A549 (cell line): ENCODE measurements around the gene ATP5F1D. TPM values are rescaled to one million over a fixed set of nuclear protein-coding genes. Genes with fewer than 3 reads are reported as not detected.

Experiments used
- ATAC-seq, 2 experiments: fragments of 200-7000 bp in 1 of 2; fragments of >200 bp in 1 of 2; cut with Nextera tagmentation in 1 of 2; cut with Tn5 transposase in 1 of 2; 3 replicates each; pipeline versions ENCODE4 v1.8.0 to v1.9.1; 2018 to 2020; ENCODE audit warnings: mild to moderate bottlenecking in 1 of 2, moderate library complexity in 1 of 2
- CTCF ChIA-PET: fragments of 300-600 bp; sonication (Branson Sonifier 250); formaldehyde crosslinking; extraction: SDS; loops from one replicate; lab custom pipeline; 2021; ENCODE audit warnings: antibody characterized with exemption, inconsistent platforms; lab: Yijun Ruan, JAX
- POLR2A ChIA-PET: fragments of 350-600 bp; formaldehyde crosslinking; extraction: SDS; loops from one replicate; lab custom pipeline; 2021; ENCODE audit warnings: antibody characterized with exemption, inconsistent platforms; lab: Yijun Ruan, JAX
- DNase-seq, 2 experiments: peaks; one replicate each; pipeline versions ENCODE4 v3.0.0 to v3.0.0-alpha.2; 2011 to 2016; ENCODE audit warnings: low read depth in 1 of 2, low spot score in 1 of 2
- FAIRE-seq: peaks from 2 replicates; lab custom pipeline; 2011; peaks lifted over from hg19 to GRCh38; lab: Jason Lieb, UNC
- H3K27ac ChIP-seq, 2 experiments: fragments of >200 bp; sonication (Bioruptor Twin); formaldehyde crosslinking; 3 replicates each; pipeline ENCODE4 v1.5.1; 2016 to 2017
- H3K4me1 ChIP-seq: fragments of >200 bp; sonication (Bioruptor Twin); formaldehyde crosslinking; 3 replicates; pipeline ENCODE4 v1.6.1; 2016
- H3K4me2 ChIP-seq: fragments of >200 bp; sonication (Bioruptor Twin); formaldehyde crosslinking; 3 replicates; pipeline ENCODE4 v1.6.1; 2016
- H3K4me3 ChIP-seq: fragments of >200 bp; sonication (Bioruptor Twin); formaldehyde crosslinking; 3 replicates; pipeline ENCODE4 v1.5.1; 2016
- H3K9me3 ChIP-seq: fragments of >200 bp; sonication (Bioruptor Twin); formaldehyde crosslinking; 3 replicates; pipeline ENCODE4 v1.6.1; 2016
- BCL3 ChIP-seq: fragments of >200 bp; sonication (Bioruptor Twin); formaldehyde crosslinking; IDR thresholded peaks from 3 replicates; pipeline ENCODE4 v1.6.1; 2016
- CEBPB ChIP-seq, 2 experiments: fragments of >200 bp in 1 of 2; sonication (Bioruptor Twin) in 1 of 2; formaldehyde crosslinking in 1 of 2; IDR thresholded peaks; 2 replicates each; pipeline ENCODE4 v1.6.1; 2012 to 2016
- ELK1 ChIP-seq: fragments of 150-350 bp; IDR thresholded peaks from 2 replicates; pipeline ENCODE4 v1.6.1; 2014; ENCODE audit warnings: low read depth, mild to moderate bottlenecking, low read length
- FOSL2 ChIP-seq, 2 experiments: fragments of 450-650 bp in 1 of 2; fragments of >200 bp in 1 of 2; sonication (Bioruptor Twin) in 1 of 2; formaldehyde crosslinking; IDR thresholded peaks; 2 replicates each; pipeline versions ENCODE4 v1.5.0 to v1.6.1; 2016 to 2020; ENCODE audit warnings: mild to moderate bottlenecking in 1 of 2, moderate library complexity in 1 of 2
- HEYL ChIP-seq: fragments of 250-450 bp; sonication (Bioruptor Pico); IDR thresholded peaks from 2 replicates; pipeline ENCODE4 v1.8.0; 2021; ENCODE audit warnings: mild to moderate bottlenecking, moderate library complexity
- JUN ChIP-seq, 2 experiments: fragments of >200 bp; sonication (Bioruptor Twin); formaldehyde crosslinking; IDR thresholded peaks; 2 replicates in 1 of 2; 3 replicates in 1 of 2; pipeline ENCODE4 v1.6.1; 2016 to 2017
- KDM1A ChIP-seq: fragments of 200-600 bp; sonication (generic); IDR thresholded peaks from 2 replicates; pipeline ENCODE4 v1.6.1; 2016; ENCODE audit warnings: low read depth, mild to moderate bottlenecking
- MYC ChIP-seq: IDR thresholded peaks from 2 replicates; pipeline ENCODE4 v1.6.1; 2012; ENCODE audit warnings: mild to moderate bottlenecking, inconsistent platforms, low read length, improper control_type of control experiment, borderline replicate concordance
- NFE2L2 ChIP-seq: fragments of 150-350 bp; conservative IDR thresholded peaks from 2 replicates; pipeline ENCODE4 v1.6.1; 2014; ENCODE audit warnings: low read length
- POLR2A ChIP-seq: IDR thresholded peaks from 2 replicates; pipeline ENCODE4 v1.6.1; 2012; ENCODE audit warnings: mild to moderate bottlenecking, low read length
- RFX5 ChIP-seq: fragments of 450-650 bp; IDR thresholded peaks from 2 replicates; pipeline ENCODE4 v1.7.1; 2014; ENCODE audit warnings: antibody characterized with exemption, mild to moderate bottlenecking, moderate library complexity
- TP53 ChIP-seq: fragments of 250-450 bp; sonication (Bioruptor Pico); IDR thresholded peaks from 2 replicates; pipeline ENCODE4 v1.5.0; 2021; ENCODE audit warnings: mild to moderate bottlenecking, moderate library complexity
- ZNF302 ChIP-seq: fragments of 250-450 bp; sonication (Bioruptor Pico); IDR thresholded peaks from 2 replicates; pipeline ENCODE4 v1.9.0; 2021; ENCODE audit warnings: inconsistent platforms, mild to moderate bottlenecking, moderate library complexity
- WGBS: methylation state at CpG from one replicate; pipeline ENCODE4 v1.1.6; 2017; ENCODE audit errors: missing lambda C conversion rate; 5-methylcytosine and 5-hydroxymethylcytosine counted together
- polyA plus RNA-seq, 4 experiments: library from polyadenylated mRNA; depleted of rRNA in 3 of 4; stranded (reverse); fragments of >200 nt; fragmentation: RNase III in 1 of 4; extraction: RNeasy Plus Mini Kit Qiagen cat#74134 plus additional on column Dnase treatment in 1 of 4; gene quantifications; 2 replicates in 3 of 4; 3 replicates in 1 of 4; pipeline ENCODE4 v1.2.3, GENCODE V29; 2011 to 2017
- TF ChIP-seq, protein P1 (sequence below): fragments of 250-450 bp; sonication (Bioruptor Pico); IDR thresholded peaks from 2 replicates; pipeline ENCODE4 v1.5.0; 2020; ENCODE audit warnings: low read depth, mild to moderate bottlenecking, moderate library complexity
- TF ChIP-seq, protein P2 (sequence below): fragments of 250-450 bp; sonication (Bioruptor Pico); IDR thresholded peaks from 2 replicates; pipeline ENCODE4 v1.5.0; 2021; ENCODE audit warnings: mild to moderate bottlenecking, moderate library complexity, borderline replicate concordance
- TF ChIP-seq, protein P3 (sequence below): fragments of >200 bp; sonication (Bioruptor Twin); formaldehyde crosslinking; IDR thresholded peaks from 2 replicates; pipeline ENCODE4 v1.6.1; 2016
- TF ChIP-seq, protein P4 (sequence below): fragments of 450-650 bp; IDR thresholded peaks from 2 replicates; pipeline ENCODE4 v1.6.1; 2014; ENCODE audit warnings: antibody characterized with exemption

The ATP5F1D gene
- polyA plus RNA-seq, 2 of the 4 experiments (the other 2 are of a cell fraction), result 28.7 to 96.9 TPM

GRCh38 chr19:1268226-1269064, 26.9 kb downstream of the ATP5F1D start:
- ATAC-seq (no peak), FAIRE-seq (no peak), DNase-seq (no peak)
- H3K27ac ChIP-seq, result peak overlapping the region; percentile 55 to 100; a peak in 4 of 6 replicates
- peak overlapping the region; percentile 95 for H3K4me2 ChIP-seq
- ChIA-PET CTCF (interaction anchor here (1.2 to 18.7 kb wide), 5 partner anchors 11 to 48 kb away, joined by 3 to 500 read pairs (median 16); partner anchors contain the start of gene ATP5F1D), POLR2A (interaction anchor here (0.6 to 3.8 kb wide), 24 partner anchors 8 to 593 kb away, joined by 3 to 98 read pairs (median 5); partner anchors contain the start of genes ABCA7, ATP5F1D, RNU6-2 and WDR18)
- TF ChIP-seq, protein P1, sequence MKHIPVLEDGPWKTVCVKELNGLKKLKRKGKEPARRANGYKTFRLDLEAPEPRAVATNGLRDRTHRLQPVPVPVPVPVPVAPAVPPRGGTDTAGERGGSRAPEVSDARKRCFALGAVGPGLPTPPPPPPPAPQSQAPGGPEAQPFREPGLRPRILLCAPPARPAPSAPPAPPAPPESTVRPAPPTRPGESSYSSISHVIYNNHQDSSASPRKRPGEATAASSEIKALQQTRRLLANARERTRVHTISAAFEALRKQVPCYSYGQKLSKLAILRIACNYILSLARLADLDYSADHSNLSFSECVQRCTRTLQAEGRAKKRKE (CRISPR knock-in tag), result no peak
- TF ChIP-seq, protein P2, sequence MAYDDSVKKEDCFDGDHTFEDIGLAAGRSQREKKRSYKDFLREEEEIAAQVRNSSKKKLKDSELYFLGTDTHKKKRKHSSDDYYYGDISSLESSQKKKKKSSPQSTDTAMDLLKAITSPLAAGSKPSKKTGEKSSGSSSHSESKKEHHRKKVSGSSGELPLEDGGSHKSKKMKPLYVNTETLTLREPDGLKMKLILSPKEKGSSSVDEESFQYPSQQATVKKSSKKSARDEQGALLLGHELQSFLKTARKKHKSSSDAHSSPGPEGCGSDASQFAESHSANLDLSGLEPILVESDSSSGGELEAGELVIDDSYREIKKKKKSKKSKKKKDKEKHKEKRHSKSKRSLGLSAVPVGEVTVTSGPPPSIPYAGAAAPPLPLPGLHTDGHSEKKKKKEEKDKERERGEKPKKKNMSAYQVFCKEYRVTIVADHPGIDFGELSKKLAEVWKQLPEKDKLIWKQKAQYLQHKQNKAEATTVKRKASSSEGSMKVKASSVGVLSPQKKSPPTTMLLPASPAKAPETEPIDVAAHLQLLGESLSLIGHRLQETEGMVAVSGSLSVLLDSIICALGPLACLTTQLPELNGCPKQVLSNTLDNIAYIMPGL, result no peak
- TF ChIP-seq CEBPB (IDR thresholded peaks at IDR 0.05), result 0 out of 4 replicates have a peak, but pooled peaks of 1 of the 2 experiments have one; percentile 9
- peaks cover 61% of the 10 kb centered on the region for H3K4me1 ChIP-seq
- WGBS, result 79% methylated on average over 37 of the region's 40 CpGs
- H3K4me3 ChIP-seq, result no peak overlapping the region
- H3K9me3 ChIP-seq, result no peaks in the 10 kb centered on the region

- ATAC-seq, result peak; percentile 32 to 64
- TF ChIP-seq POLR2A (peak; percentile 92), TP53 (CRISPR knock-in tag) (0 out of 2 replicates have a peak, but pooled peaks have one; percentile 29), BCL3 (peak; percentile 96; the same call in 2 of the 3 replicates), ELK1 (no peak), JUN (IDR thresholded peaks at IDR 0.05) (peak; percentile 98 to 99; a peak in 4 of 5 replicates)
- Histone ChIP-seq H3K4me3 (peak within 1 kb of the TSS; percentile 81), H3K27ac (peak within 1 kb of the TSS; percentile 100), H3K4me1 (peaks cover 63% of the 10 kb centered on the region), H3K4me2 (peak within 1 kb of the TSS; percentile 97), H3K9me3 (no peaks in the 10 kb centered on the region)
- WGBS, result no CpG with 5 or more reads among the region's 50 CpGs
- FAIRE-seq, result no peak
- peak; percentile 81 to 98 for DNase-seq
- CTCF ChIA-PET, result interaction anchor here (1.2 to 18.7 kb wide), 3 partner anchors 14 to 48 kb away, joined by 3 to 500 read pairs (median 107); partner anchors contain the start of gene ATP5F1D
- POLR2A ChIA-PET, result interaction anchor here (0.6 to 1.6 kb wide), 23 partner anchors 8 to 594 kb away, joined by 3 to 98 read pairs (median 5); partner anchors contain the start of genes ABCA7, ATP5F1D, RNU6-2 and WDR18
Observed at GRCh38 chr19:1269065-1269477, 27.5 kb downstream of the ATP5F1D start, which contains the start of gene CIRBP. Gene CIRBP, plus strand, starts transcription at chr19:1269332. Its CDS starts 1,602 bp downstream, at chr19:1270934.

GRCh38 chr19:1269478-1270212, 28.1 kb downstream of the ATP5F1D start:
- FAIRE-seq (no peak), DNase-seq (peak; percentile 64 to 86), ATAC-seq (peak; percentile 3 to 5)
- no peaks in the 10 kb centered on the region for H3K9me3 ChIP-seq
- POLR2A ChIA-PET, result interaction anchor here (0.6 to 1.6 kb wide), 12 partner anchors 9 to 285 kb away, joined by 3 to 98 read pairs (median 8); partner anchors contain the start of genes ABCA7, ATP5F1D, RNU6-2 and WDR18
- H3K4me1 ChIP-seq, result peaks cover 65% of the 10 kb centered on the region
- CTCF ChIA-PET, result interaction anchor here (1.2 to 18.7 kb wide), 3 partner anchors 14 to 49 kb away, joined by 3 to 500 read pairs (median 107); partner anchors contain the start of gene ATP5F1D
- 0% methylated on average over 15 of the region's 64 CpGs for WGBS
- H3K4me3 ChIP-seq, result peak overlapping the region; percentile 81
- H3K4me2 ChIP-seq, result peak overlapping the region; percentile 97
- peak overlapping the region; percentile 99 to 100 for H3K27ac ChIP-seq
- TF ChIP-seq KDM1A (no peak), FOSL2 (IDR thresholded peaks at IDR 0.05) (no peak), FOSL2 (CRISPR knock-in tag; IDR thresholded peaks at IDR 0.05) (peak; percentile 12; the same call in 1 of the 2 replicates), HEYL (CRISPR knock-in tag) (no peak), MYC (peak; percentile 88), CEBPB (IDR thresholded peaks at IDR 0.05) (no peak), NFE2L2 (no peak), RFX5 (no peak), ZNF302 (CRISPR knock-in tag) (no peak)
- TF ChIP-seq, protein P3, sequence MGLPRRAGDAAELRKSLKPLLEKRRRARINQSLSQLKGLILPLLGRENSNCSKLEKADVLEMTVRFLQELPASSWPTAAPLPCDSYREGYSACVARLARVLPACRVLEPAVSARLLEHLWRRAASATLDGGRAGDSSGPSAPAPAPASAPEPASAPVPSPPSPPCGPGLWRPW, result no peak
- TF ChIP-seq, protein P4, sequence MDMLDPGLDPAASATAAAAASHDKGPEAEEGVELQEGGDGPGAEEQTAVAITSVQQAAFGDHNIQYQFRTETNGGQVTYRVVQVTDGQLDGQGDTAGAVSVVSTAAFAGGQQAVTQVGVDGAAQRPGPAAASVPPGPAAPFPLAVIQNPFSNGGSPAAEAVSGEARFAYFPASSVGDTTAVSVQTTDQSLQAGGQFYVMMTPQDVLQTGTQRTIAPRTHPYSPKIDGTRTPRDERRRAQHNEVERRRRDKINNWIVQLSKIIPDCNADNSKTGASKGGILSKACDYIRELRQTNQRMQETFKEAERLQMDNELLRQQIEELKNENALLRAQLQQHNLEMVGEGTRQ, result peak; percentile 53
